Measurements from ENCODE around the gene TUBE1. TPM values are rescaled to one million over a fixed set of nuclear protein-coding genes. Genes with fewer than 3 reads are reported as not detected.

Gene TUBE1
- total and polyA plus RNA-seq, 9 donors = 16.0 to 53.0 (median 25.9) TPM

DNA sequence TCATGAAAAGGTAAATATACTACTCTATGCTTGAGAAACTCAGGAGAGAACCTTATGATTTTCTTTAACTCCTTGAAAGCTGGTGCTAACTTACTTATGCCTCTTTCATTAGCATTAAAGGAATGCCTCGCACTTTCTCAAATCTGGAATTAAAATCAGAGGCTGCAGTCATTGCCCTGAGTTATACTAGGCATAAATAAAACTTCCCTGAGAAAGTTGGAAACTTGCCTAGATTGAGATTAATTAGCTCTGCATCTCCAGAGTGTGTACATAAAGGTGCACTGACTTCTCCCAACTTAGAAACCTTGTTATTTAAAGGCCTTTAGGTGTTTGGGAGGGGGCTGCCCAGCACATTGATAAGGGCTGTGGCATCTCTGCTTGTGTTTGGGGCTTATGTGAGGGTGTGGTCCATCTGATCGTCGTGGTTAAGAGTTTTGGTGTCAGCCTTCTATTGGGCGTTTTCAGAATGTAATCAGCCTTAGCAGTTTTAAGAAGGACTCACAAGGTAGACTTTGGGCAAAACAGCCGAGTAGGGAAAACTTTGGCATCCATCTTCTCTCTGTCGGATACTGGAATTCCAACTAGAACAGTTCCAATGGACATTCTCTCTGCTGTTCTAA, 65.5 kb downstream of the TUBE1 start:
- no peak for DNase-seq
- H3K36me3 ChIP-seq = no peaks in the 10 kb centered on the region
- H3K9me3 ChIP-seq = no peaks in the 10 kb centered on the region
- H3K4me3 ChIP-seq = no peak overlapping the region
- H3K27me3 ChIP-seq = no peaks in the 10 kb centered on the region
- WGBS, 3 donors = 74 to 80% (median 77%) methylated on average over 6 of the region's 6 CpGs
- H3K27ac ChIP-seq = no peak overlapping the region
- peaks cover 7% of the 10 kb centered on the region for H3K4me1 ChIP-seq (ENCODE audit: insufficient read depth)
- intact Hi-C loops (cut with DNase I) = no loop called here
- TF ChIP-seq EP300 (IDR thresholded peaks at IDR 0.05) = no peak
- no peak for TF ChIP-seq POLR2A (IDR thresholded peaks at IDR 0.05)
- TF ChIP-seq, protein P1, sequence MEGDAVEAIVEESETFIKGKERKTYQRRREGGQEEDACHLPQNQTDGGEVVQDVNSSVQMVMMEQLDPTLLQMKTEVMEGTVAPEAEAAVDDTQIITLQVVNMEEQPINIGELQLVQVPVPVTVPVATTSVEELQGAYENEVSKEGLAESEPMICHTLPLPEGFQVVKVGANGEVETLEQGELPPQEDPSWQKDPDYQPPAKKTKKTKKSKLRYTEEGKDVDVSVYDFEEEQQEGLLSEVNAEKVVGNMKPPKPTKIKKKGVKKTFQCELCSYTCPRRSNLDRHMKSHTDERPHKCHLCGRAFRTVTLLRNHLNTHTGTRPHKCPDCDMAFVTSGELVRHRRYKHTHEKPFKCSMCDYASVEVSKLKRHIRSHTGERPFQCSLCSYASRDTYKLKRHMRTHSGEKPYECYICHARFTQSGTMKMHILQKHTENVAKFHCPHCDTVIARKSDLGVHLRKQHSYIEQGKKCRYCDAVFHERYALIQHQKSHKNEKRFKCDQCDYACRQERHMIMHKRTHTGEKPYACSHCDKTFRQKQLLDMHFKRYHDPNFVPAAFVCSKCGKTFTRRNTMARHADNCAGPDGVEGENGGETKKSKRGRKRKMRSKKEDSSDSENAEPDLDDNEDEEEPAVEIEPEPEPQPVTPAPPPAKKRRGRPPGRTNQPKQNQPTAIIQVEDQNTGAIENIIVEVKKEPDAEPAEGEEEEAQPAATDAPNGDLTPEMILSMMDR (IDR thresholded peaks at IDR 0.05) = no peak

Other genes starting within 250 kb of the TUBE1 start
- 100 to 1,000 TPM in 1 of 7 donors, 10 to 100 TPM in 6; 54.8 to 116 (median 72.7) TPM for gene FYN, start 214.0 kb downstream of the TUBE1 start, total RNA-seq
- 10 to 100 TPM; 37.2 to 94.3 TPM for gene FYN, start 214.0 kb downstream of the TUBE1 start, polyA plus RNA-seq
- 1 to 10 TPM in 2 of 7 donors, under 1 TPM in 1, not detected in 4; 0.25 to 2.2 (median 1.3) TPM for gene CCN6, start 33.4 kb downstream of the TUBE1 start, total RNA-seq
- gene CCN6, start 33.4 kb downstream of the TUBE1 start, polyA plus RNA-seq = not detected
- gene FAM229B, start 109 bp upstream of the TUBE1 start, total RNA-seq = 10 to 100 TPM; 23.4 to 37.3 (median 30.4) TPM
- 10 to 100 TPM; 26.3 to 58.2 TPM for gene FAM229B, start 109 bp upstream of the TUBE1 start, polyA plus RNA-seq
- 10 to 100 TPM; 29.0 to 92.8 (median 42.5) TPM for gene LAMA4, start 167.1 kb upstream of the TUBE1 start, total RNA-seq
- gene LAMA4, start 167.1 kb upstream of the TUBE1 start, polyA plus RNA-seq = 10 to 100 TPM; 32.3 to 84.7 TPM

Measured in ovary (tissue), 9 donors.